Neural progenitor cell (in vitro differentiated cells): ENCODE data around the gene LMNB1.

Experiments
- CTCF ChIP-seq: fragments of 200-600 bp; sonication (generic); IDR thresholded peaks from 2 replicates; pipeline ENCODE4 v1.5.1; 2017; ENCODE audit warnings: antibody characterized with exemption, mild to moderate bottlenecking
- EZH2 ChIP-seq: fragments of 200-600 bp; sonication (generic); IDR thresholded peaks from 2 replicates; pipeline ENCODE4 v1.6.1; 2017; ENCODE audit warnings: antibody characterized with exemption, mild to moderate bottlenecking, moderate library complexity

- TF ChIP-seq CTCF: no peak
- no peak for TF ChIP-seq EZH2
Observed at GRCh38 chr5:126877602-126878001, 100.7 kb downstream of the LMNB1 start.
